Left colon (tissue), 2 donors: ENCODE measurements around the gene NPIPB8. TPM values are rescaled to one million over a fixed set of nuclear protein-coding genes. Genes with fewer than 3 reads are reported as not detected.
"Not testable (repeated sequence)": the region's sequence is repeated elsewhere in the genome, so short reads cannot be mapped to it uniquely, and the experiment has no call there.

Source experiments
- ATAC-seq: fragments of 200-7000 bp; cut with Tn5 transposase; one replicate; pipeline ENCODE4 v1.9.1; 2020; ENCODE audit warnings: mild to moderate bottlenecking, moderate library complexity
- DNase-seq, 2 donors: peaks; one replicate each; pipeline ENCODE4 v3.0.0-alpha.2; 2020
- intact Hi-C, 2 donors: fragments of 100-400 bp; cut with DNase I in 1 of 2; cut with micrococcal nuclease in 1 of 2; formaldehyde crosslinking; loops; one replicate each; pipeline versions ENCODE4 v1.11.2 to v1.14.0; 2022; cut with DNase I, micrococcal nuclease
- total RNA-seq, 2 donors: library from RNA; stranded (reverse); fragmentation: NEBNext Ultra II Directional; extraction: Animal tissue kit (Norgen Biotek cat#: 25700); gene quantifications; one replicate each; pipeline ENCODE4 v1.2.1, GENCODE V29; 2021
- donor health status: DM: no; HTN: no; CAD: no.
- donor health status: DM: yes; HTN: yes; CAD: no.

NPIPB8 gene
- total RNA-seq, 2 donors from 2014 or later: 1.6 to 5.7 TPM

- intact Hi-C loops, ATAC-seq, DNase-seq: not testable (repeated sequence)
These were observed 17.5 kb upstream of the NPIPB8 start for GRCh38 chr16:28620316-28620715.

- DNase-seq: no peak
- intact Hi-C loops: no loop called here
- no peak for ATAC-seq
These were observed 16.2 kb upstream of the NPIPB8 start for GRCh38 chr16:28621481-28622155.

GRCh38 chr16:28622532-28623171 lies 15.2 kb upstream of the NPIPB8 start:
- intact Hi-C loops, DNase-seq: not testable (repeated sequence)
- ATAC-seq: peak; percentile 60

- intact Hi-C loops: no loop called here
- peak; percentile 94 for ATAC-seq
- peak; percentile 76 to 83 for DNase-seq
These were observed 14.6 kb upstream of the NPIPB8 start for GRCh38 chr16:28623172-28623711.

- ATAC-seq, intact Hi-C loops, DNase-seq: not testable (repeated sequence)
These were observed 7.0 kb upstream of the NPIPB8 start for GRCh38 chr16:28630905-28631304.

- DNase-seq, intact Hi-C loops, ATAC-seq: not testable (repeated sequence)
These were observed 1.6 kb upstream of the NPIPB8 start for GRCh38 chr16:28636093-28636823.

GRCh38 chr16:28638359-28638758 lies 494 bp downstream of the NPIPB8 start:
- ATAC-seq, DNase-seq, intact Hi-C loops: not testable (repeated sequence)

- intact Hi-C loops, DNase-seq: not testable (repeated sequence)
These were observed 2.1 kb downstream of the NPIPB8 start for GRCh38 chr16:28639959-28640358.

GRCh38 chr16:28666264-28666663 lies 28.4 kb downstream of the NPIPB8 start:
- intact Hi-C loops, ATAC-seq, DNase-seq: not testable (repeated sequence)

More at GRCh38 chr16:28639959-28640358, 2.1 kb downstream of the NPIPB8 start:
- not testable (repeated sequence) for ATAC-seq

GRCh38 chr16:28667480-28667879 lies 29.6 kb downstream of the NPIPB8 start:
- ATAC-seq, intact Hi-C loops, DNase-seq: not testable (repeated sequence)

- DNase-seq, intact Hi-C loops, ATAC-seq: not testable (repeated sequence)
These were observed 30.3 kb downstream of the NPIPB8 start for GRCh38 chr16:28668199-28668598.

GRCh38 chr16:28688327-28688952 lies 50.6 kb downstream of the NPIPB8 start:
- peak; percentile 96 for ATAC-seq
- intact Hi-C loops, DNase-seq: not testable (repeated sequence)

- DNase-seq, ATAC-seq, intact Hi-C loops: not testable (repeated sequence)
These were observed 51.6 kb downstream of the NPIPB8 start for GRCh38 chr16:28689425-28689824.

GRCh38 chr16:28691722-28692121 lies 53.9 kb downstream of the NPIPB8 start:
- ATAC-seq, DNase-seq, intact Hi-C loops: not testable (repeated sequence)

- DNase-seq, intact Hi-C loops: not testable (repeated sequence)
- ATAC-seq: peak; percentile 73
These were observed 55.5 kb downstream of the NPIPB8 start for GRCh38 chr16:28693257-28693950.

GRCh38 chr16:28699792-28700191 lies 61.9 kb downstream of the NPIPB8 start:
- intact Hi-C loops, ATAC-seq, DNase-seq: not testable (repeated sequence)

- DNase-seq: peak in 1 of 2 donors; percentile 21
- ATAC-seq, intact Hi-C loops: not testable (repeated sequence)
These were observed 62.5 kb downstream of the NPIPB8 start for GRCh38 chr16:28700349-28700748.

- DNase-seq, intact Hi-C loops, ATAC-seq: not testable (repeated sequence)
These were observed 63.5 kb downstream of the NPIPB8 start for GRCh38 chr16:28701384-28701783.
